ENCODE measurements around the gene THRB.

The THRB gene

GRCh38 chr3:24374801-24375200 lies 119.8 kb downstream of the THRB start:
- no peak for DNase-seq (ENCODE audit: low spot score)

- no peak for DNase-seq (ENCODE audit: low spot score)
Observed at GRCh38 chr3:24373198-24373959, 121.3 kb downstream of the THRB start.

DNA sequence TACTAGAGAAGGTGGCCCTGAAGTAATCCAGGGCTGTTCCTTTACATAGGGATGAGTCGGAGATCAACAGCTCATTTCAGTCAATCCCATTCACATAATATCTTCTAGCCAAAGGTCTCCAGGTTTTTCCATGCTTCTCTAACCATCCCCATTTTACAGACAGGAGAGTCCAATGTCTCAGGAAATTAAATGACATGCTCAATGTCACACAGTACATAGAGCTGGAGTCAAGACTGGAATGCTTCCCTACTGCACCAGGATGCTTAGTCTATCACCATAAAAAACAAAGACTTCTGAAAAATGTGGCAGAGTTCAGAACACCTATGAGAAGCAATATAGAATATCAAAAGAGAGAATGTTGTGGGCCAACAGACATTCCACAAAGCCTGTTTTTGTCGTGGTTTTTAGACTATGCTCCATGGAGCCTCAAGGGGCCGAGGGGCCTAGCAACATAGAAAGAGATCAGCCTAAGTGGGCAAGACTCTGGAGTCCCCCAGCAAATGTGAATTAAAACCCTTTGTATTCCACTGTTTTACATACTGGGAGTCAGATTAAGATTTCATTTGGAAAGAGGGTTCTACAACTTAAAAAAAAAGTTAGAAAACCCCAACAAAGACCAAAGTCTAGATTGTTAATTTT lies 122.0 kb downstream of the THRB start:
- DNase-seq (ENCODE audit: low spot score), result no peak

DNA sequence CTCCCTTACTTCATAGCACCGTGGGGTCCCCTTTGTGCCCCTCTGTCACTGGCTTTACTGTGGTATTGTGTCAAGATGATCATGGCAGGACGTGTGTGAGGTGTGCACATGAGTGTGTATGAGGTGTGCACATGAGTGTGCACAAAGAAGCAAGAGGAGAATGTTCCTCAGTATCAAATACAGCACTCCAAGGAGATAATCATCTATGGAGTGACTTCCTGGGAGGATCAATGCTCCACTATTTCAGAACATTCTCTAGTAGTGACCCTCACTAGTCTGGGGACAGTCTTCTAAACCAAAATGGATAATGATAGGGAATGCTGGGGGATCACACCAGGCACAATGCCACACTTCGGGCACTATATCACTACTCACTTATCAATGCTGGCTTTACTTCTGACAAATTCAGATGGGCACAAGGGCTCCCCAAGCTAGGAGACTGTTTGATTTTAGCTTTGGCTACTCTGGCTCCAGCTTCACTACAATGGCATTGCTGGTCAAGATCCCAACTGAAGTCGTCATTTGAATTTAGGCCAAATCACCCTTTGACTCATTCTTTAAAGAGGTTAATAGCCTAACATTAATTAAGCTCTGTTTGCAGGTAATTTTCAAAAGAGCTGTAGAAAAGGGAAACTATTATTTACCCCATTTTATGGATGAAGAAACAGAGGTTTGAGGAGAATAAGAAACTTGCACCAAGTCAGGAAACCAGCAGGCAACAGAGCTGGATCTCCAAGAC lies 124.1 kb downstream of the THRB start:
- DNase-seq (ENCODE audit: low spot score), result no peak

DNA sequence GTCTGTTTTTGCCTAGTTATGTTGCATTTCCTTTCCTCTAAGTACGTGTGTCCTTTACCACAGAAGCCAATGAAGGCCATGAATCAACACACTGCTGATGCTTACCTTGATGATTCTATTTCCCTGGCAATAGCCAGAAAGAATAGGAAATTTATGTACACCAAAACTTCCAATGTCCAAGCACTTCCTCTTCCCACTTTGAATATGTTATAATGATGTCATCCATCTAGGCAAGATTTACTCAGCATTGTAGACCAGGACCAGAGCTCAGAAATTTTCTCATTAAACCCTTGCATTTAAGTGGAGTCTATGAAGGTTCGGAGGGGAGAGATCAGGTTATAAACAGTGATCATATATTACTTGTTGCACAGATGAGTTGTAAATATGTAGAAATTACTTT lies 126.0 kb downstream of the THRB start:
- no peak for DNase-seq (ENCODE audit: low spot score)

DNA sequence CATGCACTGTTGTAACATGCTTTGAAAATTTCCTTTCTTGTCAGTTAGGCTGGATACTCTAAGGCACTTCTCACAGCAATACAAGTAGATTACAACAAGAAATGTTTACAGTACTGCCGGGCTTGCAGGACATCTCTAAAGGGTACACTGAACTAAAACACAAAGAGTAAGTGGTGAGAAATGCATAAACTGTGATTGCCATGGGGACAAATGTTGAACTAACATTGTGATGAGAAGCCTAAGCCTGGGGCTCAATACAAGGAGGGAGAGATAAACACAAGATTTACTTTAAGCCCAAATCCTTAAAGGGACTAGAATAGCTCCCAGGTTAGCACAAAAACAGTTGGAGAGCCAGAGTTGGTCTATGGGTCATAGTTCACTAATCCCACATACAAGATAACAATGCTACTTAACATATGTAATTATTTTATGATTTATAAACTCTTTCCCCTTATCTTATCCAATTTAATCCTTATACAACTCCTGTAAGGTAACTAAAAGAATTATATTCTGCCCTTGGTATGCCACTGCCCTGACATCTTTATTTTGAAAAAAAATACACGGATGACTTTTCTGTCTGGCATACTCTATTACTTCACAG lies 126.9 kb downstream of the THRB start:
- DNase-seq (ENCODE audit: low spot score), result no peak

DNA sequence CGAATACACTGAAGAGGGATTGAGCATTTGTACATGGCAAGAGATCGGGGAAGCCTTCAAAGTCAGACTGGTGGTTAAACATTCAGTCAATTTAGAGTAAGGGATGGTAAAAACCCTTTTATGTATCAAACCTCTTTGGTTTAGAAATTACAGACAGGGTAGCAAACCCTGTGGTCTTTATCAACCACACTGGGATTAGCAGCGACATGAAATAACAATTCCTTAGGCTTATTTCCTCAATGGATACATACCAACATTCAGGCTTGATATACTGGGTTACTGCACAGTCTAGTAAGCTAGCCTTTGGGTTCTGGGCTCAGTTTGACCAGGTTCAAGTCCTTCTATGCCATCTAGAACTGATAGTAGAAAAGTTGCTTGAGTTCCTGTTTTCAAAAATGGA lies 127.4 kb downstream of the THRB start:
- no peak for DNase-seq (ENCODE audit: low spot score)

GRCh38 chr3:24365168-24365567 lies 129.5 kb downstream of the THRB start:
- DNase-seq (ENCODE audit: low spot score), result no peak

DNA sequence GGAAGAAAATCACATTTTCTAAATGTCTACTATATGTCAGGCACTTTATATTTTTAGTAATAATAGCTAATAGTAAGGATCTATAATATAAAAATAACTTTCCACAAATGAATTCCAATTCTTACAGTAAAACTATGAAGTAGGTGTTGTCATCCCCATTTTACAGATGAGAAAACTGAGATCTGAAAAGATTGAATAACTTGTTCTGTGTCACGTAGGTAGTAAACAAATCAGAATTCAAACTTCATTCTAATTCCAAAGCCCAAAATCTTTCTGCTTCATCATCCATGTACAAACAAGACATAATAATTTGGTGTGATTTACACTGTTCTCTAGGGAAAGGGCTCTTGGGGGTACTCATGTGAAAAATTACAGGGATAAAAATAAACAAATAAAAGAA lies 130.3 kb downstream of the THRB start:
- DNase-seq (ENCODE audit: low spot score), result no peak

GRCh38 chr3:24363242-24363641 lies 131.4 kb downstream of the THRB start:
- no peak for DNase-seq (ENCODE audit: low spot score)

- no peak for DNase-seq (ENCODE audit: low spot score)
Observed at GRCh38 chr3:24361623-24362022, 133.0 kb downstream of the THRB start.

DNA sequence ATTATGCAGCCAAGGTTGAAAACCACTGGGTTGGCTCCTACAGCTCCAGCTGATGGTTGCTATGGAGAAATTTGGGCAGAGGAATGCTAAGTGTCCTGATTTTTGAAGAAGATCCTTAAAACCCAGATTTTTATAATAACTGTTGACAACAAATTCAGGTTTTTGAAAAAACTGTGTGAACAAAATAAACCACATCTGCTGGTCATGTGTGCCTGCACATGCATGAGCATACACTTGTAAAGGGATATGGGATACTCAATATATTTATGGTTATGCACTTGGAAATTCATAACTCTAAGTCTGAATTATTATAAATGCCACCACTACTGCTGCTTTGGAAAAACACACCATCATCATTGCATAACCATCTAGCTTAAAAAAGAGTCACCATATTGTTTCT lies 133.7 kb downstream of the THRB start:
- no peak for DNase-seq (ENCODE audit: low spot score)

GRCh38 chr3:24359645-24360462 lies 134.8 kb downstream of the THRB start:
- no peak for DNase-seq (ENCODE audit: low spot score)

GRCh38 chr3:24359102-24359501 lies 135.5 kb downstream of the THRB start:
- DNase-seq (ENCODE audit: low spot score), result no peak

DNA sequence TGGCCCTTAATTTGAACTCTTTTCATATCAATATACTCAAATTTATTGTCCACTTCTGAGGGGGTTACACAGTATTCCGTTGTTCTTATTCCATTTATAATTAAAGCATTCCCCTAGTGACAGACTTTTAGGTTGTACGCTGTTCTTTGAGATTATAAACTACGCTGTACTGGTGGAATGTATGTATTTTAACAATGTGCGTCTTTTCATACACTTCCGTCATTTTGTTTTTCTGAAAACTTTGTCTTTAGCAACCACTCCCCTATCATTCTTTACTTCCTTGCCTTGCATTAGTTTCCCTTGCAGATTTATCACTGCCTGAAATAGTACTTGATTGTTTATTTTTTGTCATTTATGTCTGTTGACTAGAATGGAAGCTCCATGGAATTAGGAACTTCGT lies 137.0 kb downstream of the THRB start:
- no peak for DNase-seq (ENCODE audit: low spot score)

GRCh38 chr3:24355806-24356205 lies 138.8 kb downstream of the THRB start:
- no peak for DNase-seq (ENCODE audit: low spot score)

- DNase-seq (ENCODE audit: low spot score), result no peak
Observed at GRCh38 chr3:24354230-24354629, 140.4 kb downstream of the THRB start.

GRCh38 chr3:24352893-24353553 lies 141.6 kb downstream of the THRB start:
- no peak for DNase-seq (ENCODE audit: low spot score)

- no peak for DNase-seq (ENCODE audit: low spot score)
Observed at GRCh38 chr3:24351779-24352469, 142.7 kb downstream of the THRB start.

DNA sequence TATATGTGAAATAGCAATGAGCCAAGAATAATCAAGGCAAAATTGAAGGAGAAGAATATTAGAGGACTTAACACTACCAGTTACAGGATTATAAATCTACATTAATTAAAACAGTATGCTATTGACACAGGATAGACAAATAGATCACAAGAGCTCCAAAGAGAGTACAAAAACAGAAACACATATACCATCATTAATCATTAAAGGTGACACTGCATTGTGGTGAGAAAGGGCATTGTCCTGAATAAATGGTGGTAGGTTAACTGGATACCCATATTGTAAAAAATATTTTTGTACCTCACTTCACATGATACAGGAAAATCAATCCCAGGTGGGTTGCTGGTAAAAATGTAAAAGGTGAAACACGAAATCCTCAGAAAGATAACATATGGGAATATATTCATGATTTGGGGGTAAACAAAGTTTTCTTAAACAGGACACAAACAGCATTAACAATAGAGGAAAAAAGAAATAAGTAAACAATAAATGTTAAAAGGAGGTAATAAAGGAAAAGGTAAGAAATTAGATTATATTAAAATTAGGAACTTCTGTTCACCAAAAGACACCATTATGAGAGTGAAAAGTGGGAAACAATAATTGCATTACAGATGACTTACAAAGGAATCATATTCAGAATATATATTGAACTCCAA lies 145.2 kb downstream of the THRB start:
- no peak for DNase-seq (ENCODE audit: low spot score)

Data from ecto neural progenitor cell (in vitro differentiated cells).